Astrocyte of the spinal cord (primary cell): Measurements from ENCODE around the gene DDR1.

ENCODE experiments used
- DNase-seq: peaks from one replicate; pipeline ENCODE4 v3.0.0; 2011; ENCODE audit warnings: low read depth, low spot score
- H3K4me3 ChIP-seq: 2 replicates; pipeline ENCODE4 v1.5.1; 2011; ENCODE audit warnings: low read depth, mild to moderate bottlenecking, low read length, moderate library complexity
- CTCF ChIP-seq: IDR thresholded peaks from 2 replicates; pipeline ENCODE4 v1.5.1; 2012; ENCODE audit warnings: low read depth, mild to moderate bottlenecking, low read length, inconsistent platforms
- in situ Hi-C: cut with HindIII; loops from 2 replicates; pipeline ENCODE4 v1.10.0; 2017; ENCODE audit warnings: low sequenced_read_pairs

DDR1 gene

GRCh38 chr6:30889921-30890645 is 5.8 kb downstream of the DDR1 start:
- H3K4me3 ChIP-seq, result no peak overlapping the region
- no peak for TF ChIP-seq CTCF
- in situ Hi-C loops, result no loop called here
- peak; percentile 30 for DNase-seq

GRCh38 chr6:30890646-30891449 is 6.5 kb downstream of the DDR1 start:
- TF ChIP-seq CTCF, result no peak
- H3K4me3 ChIP-seq, result no peak overlapping the region
- in situ Hi-C loops, result no loop called here
- no peak for DNase-seq

GRCh38 chr6:30891450-30891723 is 7.1 kb downstream of the DDR1 start:
- TF ChIP-seq CTCF, result no peak

GRCh38 chr6:30891816-30892538 is 7.7 kb downstream of the DDR1 start:
- no peak for DNase-seq
- in situ Hi-C loops, result no loop called here
- no peak for TF ChIP-seq CTCF
- H3K4me3 ChIP-seq, result no peak overlapping the region

More at GRCh38 chr6:30891450-30891723, 7.1 kb downstream of the DDR1 start:
- in situ Hi-C loops, result no loop called here
- DNase-seq, result no peak
- H3K4me3 ChIP-seq, result no peak overlapping the region

- TF ChIP-seq CTCF, result peak; percentile 28
- no peak for DNase-seq
- no peak overlapping the region for H3K4me3 ChIP-seq
- in situ Hi-C loops, result no loop called here
These were observed 8.8 kb downstream of the DDR1 start for GRCh38 chr6:30893001-30893591.

GRCh38 chr6:30893666-30894065 is 9.3 kb downstream of the DDR1 start:
- DNase-seq, result no peak
- in situ Hi-C loops, result no loop called here
- H3K4me3 ChIP-seq, result no peak overlapping the region
- no peak for TF ChIP-seq CTCF
